LNCAP (cell line): ENCODE data around the gene NOL12.
A peak's percentile ranks its signal among the peaks of the same experiment; 100 is the strongest.

Experiments
- CTCF ChIP-seq: fragments of 450-650 bp; IDR thresholded peaks from 2 replicates; pipeline ENCODE4 v1.5.1; 2017; ENCODE audit warnings: mild to moderate bottlenecking

NOL12 gene

GRCh38 chr22:37680191-37680851 is 5.8 kb upstream of the NOL12 start:
- TF ChIP-seq CTCF: no peak

- TF ChIP-seq CTCF: no peak
Measured at GRCh38 chr22:37681001-37681424, 5.1 kb upstream of the NOL12 start.

- peak; percentile 83 for TF ChIP-seq CTCF
Measured at GRCh38 chr22:37681556-37682049, 4.5 kb upstream of the NOL12 start.

- no peak for TF ChIP-seq CTCF
Measured at GRCh38 chr22:37684803-37685615, 1.1 kb upstream of the NOL12 start.

GRCh38 chr22:37690407-37690806 is 4.3 kb downstream of the NOL12 start:
- TF ChIP-seq CTCF: no peak

GRCh38 chr22:37690901-37691504 is 4.9 kb downstream of the NOL12 start:
- no peak for TF ChIP-seq CTCF

- TF ChIP-seq CTCF: no peak
Measured at GRCh38 chr22:37692627-37693285, 6.6 kb downstream of the NOL12 start.
